Muscle of back (tissue), 11 donors: ENCODE measurements around the gene CTNNA2. TPM values are rescaled to one million over a fixed set of nuclear protein-coding genes. Genes with fewer than 3 reads are reported as not detected.
"Not testable (repeated sequence)": the region's sequence is repeated elsewhere in the genome, so short reads cannot be mapped to it uniquely, and the experiment has no call there.

Source experiments
- DNase-seq, 3 donors: peaks; one replicate each; pipeline versions ENCODE4 v3.0.0 to v3.0.0-alpha.2; 2013
- polyA plus RNA-seq, 10 donors: library from polyadenylated mRNA; unstranded; fragments of 120-200 nt; gene quantifications; one replicate each; pipeline ENCODE4 v1.2.1, GENCODE V29; 2013; ENCODE audit not compliant: insufficient read length in 10 of 10

Gene CTNNA2
- polyA plus RNA-seq, 10 donors: 0.13 to 1.4 (median 0.46) TPM

GRCh38 chr2:80132281-80132680 lies 619.4 kb downstream of the CTNNA2 start:
- no peak for DNase-seq

- no peak for DNase-seq
These were observed 622.1 kb downstream of the CTNNA2 start for GRCh38 chr2:80135001-80135400.

DNA sequence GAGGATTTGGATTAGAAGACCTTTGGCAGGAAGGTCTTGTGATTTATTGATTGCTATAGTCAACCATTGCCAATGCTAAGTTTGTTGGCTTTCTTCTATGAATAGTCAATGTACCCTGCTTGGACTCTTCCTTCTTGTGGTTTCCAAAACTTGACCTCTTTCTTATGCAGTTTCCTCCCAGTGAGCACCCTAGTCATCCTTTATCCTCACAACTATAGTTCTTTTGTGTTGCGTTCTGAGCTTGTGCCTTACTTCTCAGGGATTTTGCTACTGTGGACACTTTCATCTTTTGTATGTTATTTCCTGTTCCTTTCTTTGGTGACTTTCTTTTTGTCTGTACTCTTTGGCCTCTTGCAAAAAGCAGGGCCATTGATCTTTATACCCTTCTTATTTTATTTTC lies 623.5 kb downstream of the CTNNA2 start:
- no peak for DNase-seq

DNA sequence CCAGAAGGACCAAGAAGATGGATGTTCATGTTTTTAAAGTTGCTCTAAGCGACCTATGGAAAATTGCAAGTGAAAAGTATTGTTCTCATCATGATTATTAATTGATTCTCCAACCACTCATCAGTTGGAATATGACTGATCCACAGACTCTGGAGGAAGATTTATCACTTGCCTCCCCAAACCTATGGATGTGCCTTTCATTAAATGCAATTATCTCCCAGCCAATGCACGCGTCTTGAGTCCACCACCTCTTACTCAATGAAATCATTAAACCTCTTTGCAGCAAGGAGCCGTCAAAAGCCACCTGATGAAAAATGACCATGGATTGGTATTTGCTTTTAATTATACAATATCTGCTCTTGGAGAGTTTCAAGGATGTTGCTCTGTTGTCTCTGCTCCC lies 626.1 kb downstream of the CTNNA2 start:
- DNase-seq: no peak

GRCh38 chr2:80141007-80141726 lies 628.3 kb downstream of the CTNNA2 start:
- no peak for DNase-seq

GRCh38 chr2:80145499-80145898 lies 632.6 kb downstream of the CTNNA2 start:
- DNase-seq: no peak

- not testable (repeated sequence) for DNase-seq
These were observed 633.9 kb downstream of the CTNNA2 start for GRCh38 chr2:80146757-80147156.

DNA sequence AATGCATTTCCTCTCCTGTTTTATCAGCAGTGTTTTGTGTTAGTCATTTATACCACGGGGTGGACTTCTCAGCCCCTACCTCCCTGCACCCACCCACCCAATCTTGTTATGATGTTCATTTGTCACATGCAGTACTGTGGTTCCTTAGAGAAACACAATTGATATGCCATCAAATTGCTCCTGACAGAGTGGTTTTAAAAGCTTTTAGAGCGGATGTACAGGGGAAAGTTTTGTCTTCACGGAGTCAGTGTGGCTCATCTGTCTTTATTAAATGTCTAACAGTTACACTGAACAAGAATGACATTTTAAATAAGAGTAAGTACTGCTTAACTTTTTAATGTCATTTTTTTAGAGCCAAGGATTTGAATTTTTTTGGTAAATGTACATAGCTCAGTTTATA lies 634.8 kb downstream of the CTNNA2 start:
- DNase-seq: no peak

DNA sequence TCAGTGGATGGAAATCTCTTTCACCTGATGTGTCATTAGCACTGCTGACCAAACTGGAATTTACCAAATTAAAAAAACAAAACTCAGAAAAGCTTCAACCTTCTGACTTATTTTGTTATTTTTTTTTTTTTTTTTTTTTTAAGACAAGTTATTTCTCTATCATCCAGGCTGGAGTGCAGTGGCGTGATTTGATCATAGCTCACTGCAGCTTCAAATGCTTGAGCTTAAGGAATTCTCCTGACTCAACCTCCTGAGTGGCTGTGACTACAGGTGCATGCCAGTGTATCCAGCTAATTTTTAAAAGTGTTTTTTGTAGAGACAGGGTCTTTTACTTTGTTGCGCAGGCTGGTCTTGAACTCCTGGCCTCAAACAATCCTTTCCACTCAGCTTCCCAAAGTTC lies 636.1 kb downstream of the CTNNA2 start:
- DNase-seq: no peak

DNA sequence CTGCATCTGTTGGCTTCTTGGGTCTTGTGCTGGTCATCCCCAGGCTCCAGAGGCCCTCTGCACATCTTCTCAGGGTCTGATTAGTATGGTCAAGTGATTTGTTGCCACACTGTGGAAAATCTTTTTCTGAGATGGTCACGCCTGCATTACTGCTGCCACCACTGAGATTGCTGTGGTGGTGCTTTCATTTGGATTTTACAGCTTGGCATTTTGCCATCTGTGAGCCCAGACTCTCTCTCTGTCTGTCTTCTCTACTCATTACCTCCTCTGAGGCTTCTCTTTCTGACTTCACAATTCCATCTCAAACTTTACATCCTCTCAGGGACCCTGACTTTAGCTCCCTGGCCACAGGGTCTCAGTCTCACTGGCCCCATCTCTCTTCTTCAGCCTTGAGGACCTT lies 637.1 kb downstream of the CTNNA2 start:
- no peak for DNase-seq

GRCh38 chr2:80151248-80151647 lies 638.4 kb downstream of the CTNNA2 start:
- DNase-seq: no peak

DNA sequence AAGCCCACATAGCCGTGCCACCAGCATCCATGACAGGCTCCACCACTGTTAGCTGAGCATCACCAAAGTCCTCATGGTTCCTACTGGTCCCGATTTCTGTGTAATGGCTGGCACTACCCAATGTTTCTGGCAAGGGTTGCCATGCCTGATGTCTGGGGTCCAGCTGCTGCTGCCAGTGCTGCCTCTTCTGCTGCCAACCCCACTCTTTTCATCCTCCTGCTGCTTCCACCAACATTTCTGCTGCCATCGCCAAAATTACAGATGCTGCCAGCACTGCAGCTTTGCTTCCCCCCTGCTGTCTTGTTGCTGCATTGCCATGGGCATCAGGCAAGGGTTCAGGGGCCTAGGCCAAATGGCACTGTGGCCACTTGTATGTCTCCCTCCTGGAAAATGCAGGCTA lies 638.8 kb downstream of the CTNNA2 start:
- DNase-seq: no peak

DNA sequence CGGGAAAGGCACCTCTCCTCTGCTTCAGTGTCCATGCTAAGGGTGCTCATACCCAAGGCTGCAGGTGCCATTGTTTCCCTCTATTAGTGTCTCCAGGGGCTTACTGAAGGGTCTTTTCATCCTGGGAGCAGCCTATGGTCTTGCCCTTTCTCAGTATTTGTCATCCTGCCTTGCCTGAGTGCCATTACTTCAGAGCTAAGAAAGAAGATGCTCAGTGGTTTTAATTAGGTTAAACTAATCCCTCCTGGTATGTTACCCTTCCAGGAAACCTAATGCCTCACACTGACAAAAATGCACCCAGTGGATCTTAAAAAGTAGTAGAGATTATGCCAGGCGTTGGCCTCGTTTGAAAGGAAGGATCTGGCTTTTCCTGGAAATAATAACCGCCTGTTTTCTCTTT lies 640.3 kb downstream of the CTNNA2 start:
- no peak for DNase-seq

- DNase-seq: no peak
These were observed 640.9 kb downstream of the CTNNA2 start for GRCh38 chr2:80153768-80154167.

DNA sequence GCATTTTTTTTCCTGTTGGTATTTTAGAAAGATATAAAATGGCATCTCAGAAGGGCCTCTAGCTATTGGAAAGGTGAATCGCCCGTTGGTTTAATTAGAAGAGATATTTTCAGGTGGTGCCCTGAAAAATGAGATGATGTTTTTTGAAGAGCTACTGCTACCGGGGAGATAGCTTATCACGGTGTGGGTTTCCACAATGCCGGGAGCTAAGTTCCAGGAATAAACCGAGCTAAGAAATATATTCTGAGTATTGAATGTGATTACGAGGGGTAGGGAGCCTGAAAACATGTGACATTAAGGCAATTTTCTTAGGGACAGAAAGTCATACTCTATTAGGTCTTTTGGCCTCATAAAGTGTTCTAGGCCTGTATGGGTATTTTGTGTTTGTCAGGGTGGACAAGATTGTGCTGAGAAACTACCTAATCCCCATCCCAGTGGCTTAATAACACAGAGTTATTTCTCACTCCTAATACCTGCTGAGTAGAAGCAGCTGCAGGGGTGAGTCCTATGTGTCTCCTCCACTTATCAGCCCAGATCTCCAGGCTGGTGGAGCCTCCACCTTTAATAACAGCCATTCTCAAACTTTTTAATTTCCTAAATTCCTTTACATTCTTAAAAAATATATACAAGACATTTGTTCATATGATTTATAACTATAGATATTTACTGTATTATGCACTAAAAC lies 641.5 kb downstream of the CTNNA2 start:
- DNase-seq: no peak

DNA sequence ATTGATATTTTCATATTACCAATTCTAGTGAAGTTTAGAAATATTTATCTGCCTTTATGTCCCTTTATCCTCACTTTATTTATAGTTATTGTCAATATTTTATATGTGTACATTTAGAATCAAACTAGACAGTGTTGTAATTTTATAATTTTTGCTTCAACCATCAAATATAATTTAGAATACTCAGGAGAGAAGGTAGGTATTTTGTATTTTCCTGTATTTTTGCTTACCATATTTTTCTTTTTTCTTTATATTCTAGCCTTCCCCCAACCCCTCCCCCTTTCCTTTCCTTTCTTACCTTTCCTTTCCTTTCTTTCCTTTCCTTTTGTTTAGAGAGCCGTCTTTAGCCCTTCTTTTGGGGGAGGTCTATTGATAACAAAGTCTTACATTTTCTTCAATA lies 651.5 kb downstream of the CTNNA2 start:
- DNase-seq: no peak

GRCh38 chr2:80166483-80167171 lies 653.8 kb downstream of the CTNNA2 start:
- no peak for DNase-seq

- DNase-seq: no peak
These were observed 654.5 kb downstream of the CTNNA2 start for GRCh38 chr2:80167284-80167808.

DNA sequence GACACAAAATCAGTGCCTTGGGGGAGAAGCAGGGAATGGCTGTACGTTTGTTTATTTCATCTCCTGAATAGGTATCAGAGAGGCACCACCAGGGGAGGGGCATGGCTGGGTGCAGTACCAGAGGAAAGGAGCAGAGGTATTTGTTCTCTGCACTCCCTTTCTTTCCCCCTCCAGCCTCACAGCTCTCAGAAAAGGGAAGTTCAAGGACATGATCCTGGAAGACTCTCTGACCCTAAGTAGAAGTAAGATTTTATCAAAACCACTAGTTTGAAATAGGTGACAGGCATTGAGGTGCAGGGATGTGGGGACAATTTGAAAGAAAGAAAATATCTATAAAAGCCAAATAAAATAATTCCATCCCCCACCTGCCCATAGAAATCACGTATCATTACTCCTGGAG lies 655.2 kb downstream of the CTNNA2 start:
- DNase-seq: no peak

DNA sequence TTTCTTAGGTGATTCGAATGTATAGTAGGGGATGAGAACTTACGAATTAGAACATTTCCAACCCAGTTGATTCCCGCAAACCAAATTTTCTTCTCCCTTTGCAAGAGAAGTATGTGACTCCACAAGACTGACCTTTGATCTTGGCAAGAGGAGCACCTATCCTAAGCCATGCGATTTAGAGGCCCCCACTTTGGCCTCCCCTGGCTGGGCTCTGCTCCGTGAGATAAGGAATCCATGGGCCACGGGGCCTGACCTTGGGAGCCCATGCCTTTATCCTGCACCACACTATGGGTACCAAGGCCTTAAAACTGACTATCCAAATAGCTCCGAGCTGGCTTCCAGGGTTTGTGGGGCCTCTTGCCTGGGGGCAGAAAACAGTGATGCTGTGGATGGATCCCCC lies 656.0 kb downstream of the CTNNA2 start:
- DNase-seq: no peak

- DNase-seq: no peak
These were observed 657.2 kb downstream of the CTNNA2 start for GRCh38 chr2:80169811-80170594.

DNA sequence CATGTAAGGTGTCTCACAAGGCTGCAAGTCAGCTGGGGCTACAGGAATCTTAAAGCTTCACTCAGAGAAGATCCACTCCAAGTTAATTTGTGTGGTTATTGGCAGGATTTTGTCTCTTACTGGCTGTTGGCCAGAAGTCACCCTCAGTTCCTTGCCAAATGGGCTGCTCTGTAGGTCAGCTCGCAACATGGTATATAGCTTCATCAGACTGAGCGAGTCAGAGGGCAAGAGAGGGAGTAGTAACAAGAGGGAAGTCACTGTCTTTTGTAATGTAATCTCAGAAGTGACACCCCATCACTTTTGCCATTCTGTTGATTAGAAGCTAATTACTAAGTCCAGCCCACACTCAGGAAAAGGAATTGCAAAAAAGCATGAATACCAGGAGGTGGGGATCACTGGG lies 672.2 kb downstream of the CTNNA2 start:
- DNase-seq: no peak
